ENCODE data around the gene PHYKPL.
A peak's percentile ranks its signal among the peaks of the same experiment; 100 is the strongest.

Gene PHYKPL

GRCh38 chr5:178182158-178182876, 50.3 kb downstream of the PHYKPL start:
- no peak for DNase-seq

GRCh38 chr5:178180141-178180863, 52.3 kb downstream of the PHYKPL start:
- no peak for DNase-seq

- no peak for DNase-seq
Measured at GRCh38 chr5:178177569-178177968, 55.0 kb downstream of the PHYKPL start.

- DNase-seq, result no peak
Measured at GRCh38 chr5:178176791-178177190, 55.8 kb downstream of the PHYKPL start.

GRCh38 chr5:178174456-178174855, 58.1 kb downstream of the PHYKPL start:
- no peak for DNase-seq

GRCh38 chr5:178170455-178170854, 62.1 kb downstream of the PHYKPL start:
- DNase-seq, result no peak

- no peak for DNase-seq
Measured at GRCh38 chr5:178165581-178165980, 67.0 kb downstream of the PHYKPL start.

GRCh38 chr5:178163772-178164735, 68.5 kb downstream of the PHYKPL start:
- DNase-seq, result peak; percentile 91

- DNase-seq, result no peak
Measured at GRCh38 chr5:178162481-178162880, 70.1 kb downstream of the PHYKPL start.

GRCh38 chr5:178160176-178160575, 72.4 kb downstream of the PHYKPL start:
- no peak for DNase-seq
